Heart left ventricle (tissue), 16 donors: ENCODE measurements around the gene CDH26. TPM values are rescaled to one million over a fixed set of nuclear protein-coding genes. Genes with fewer than 3 reads are reported as not detected.

Source experiments
- ATAC-seq, 4 donors: fragments of 200-7000 bp; cut with Tn5 transposase; one replicate each; pipeline ENCODE4 v1.9.1; 2020 to 2022; ENCODE audit warnings: moderate library complexity in 4 of 4, mild to moderate bottlenecking in 3 of 4, moderate number of reproducible peaks in 1 of 4
- DNase-seq, 5 donors: peaks; one replicate each; pipeline ENCODE4 v3.0.0-alpha.2; 2020
- H3K27ac ChIP-seq, 12 donors: fragments of 200-600 bp; sonication (generic) in 4 of 12; one replicate each; pipeline versions ENCODE4 v1.5.0 to v1.8.0; 2016 to 2022; ENCODE audit warnings: mild to moderate bottlenecking in 2 of 12
- H3K27me3 ChIP-seq, 9 donors: fragments of 200-600 bp; sonication (generic) in 2 of 9; one replicate each; pipeline versions ENCODE4 v1.5.1 to v1.8.0; 2016 to 2022; ENCODE audit warnings: mild to moderate bottlenecking in 3 of 9
- H3K36me3 ChIP-seq, 9 donors: fragments of 200-600 bp; sonication (generic) in 2 of 9; one replicate each; pipeline versions ENCODE4 v1.5.0 to v1.8.0; 2018 to 2022; ENCODE audit warnings: mild to moderate bottlenecking in 2 of 9
- H3K4me1 ChIP-seq, 12 donors: fragments of 200-600 bp; sonication (generic) in 4 of 12; one replicate each; pipeline versions ENCODE4 v1.5.0 to v1.8.0; 2016 to 2022; ENCODE audit warnings: mild to moderate bottlenecking in 3 of 12
- H3K4me3 ChIP-seq, 12 donors: fragments of 200-600 bp; sonication (generic) in 4 of 12; one replicate each; pipeline versions ENCODE4 v1.5.0 to v1.8.0; 2017 to 2022; ENCODE audit warnings: mild to moderate bottlenecking in 9 of 12, moderate library complexity in 4 of 12
- H3K9me3 ChIP-seq, 12 donors: fragments of 200-600 bp; sonication (generic) in 4 of 12; one replicate each; pipeline versions ENCODE4 v1.5.0 to v1.8.0; 2016 to 2022; ENCODE audit warnings: mild to moderate bottlenecking in 1 of 12
- CTCF ChIP-seq, 12 donors: fragments of 200-600 bp; sonication (generic) in 4 of 12; IDR thresholded peaks; one replicate each; pipeline versions ENCODE4 v1.5.0 to v1.8.0; 2018 to 2022; ENCODE audit warnings: antibody characterized with exemption in 12 of 12, mild to moderate bottlenecking in 5 of 12
- POLR2A ChIP-seq, 2 donors: fragments of 450-650 bp; IDR thresholded peaks; one replicate each; pipeline ENCODE4 v1.6.1; 2017; ENCODE audit warnings: antibody characterized with exemption in 2 of 2, mild to moderate bottlenecking in 2 of 2, moderate library complexity in 2 of 2
- WGBS, 4 donors: extraction: QIAGEN DNeasy Blood & Tissue Kit in 2 of 4; methylation state at CpG; one replicate each; pipeline versions ENCODE4 v1.1.5 to v1.1.7; 2013 to 2018; 5-methylcytosine and 5-hydroxymethylcytosine counted together
- intact Hi-C, 10 donors: fragments of 100-400 bp; cut with DNase I; formaldehyde crosslinking; loops; one replicate each; pipeline versions ENCODE4 v1.11.1 to v1.14.2; 2022
- polyA plus RNA-seq, 2 donors: library from polyadenylated mRNA; stranded (reverse); fragments of 200-250 nt; gene quantifications; one replicate each; pipeline ENCODE4 v1.2.3, GENCODE V29; 2013
- total RNA-seq, 9 donors: library from RNA; depleted of rRNA in 2 of 9; stranded (reverse); fragments of >200 nt in 2 of 9; fragmentation: NEBNext Ultra II Directional in 3 of 9; extraction: Animal tissue kit (Norgen Biotek cat#: 25700) in 3 of 9; gene quantifications; one replicate each; pipeline versions ENCODE4 v1.1.0 to v1.2.4, GENCODE V29; 2016 to 2023
- donor health status: ischemic (EF 13 %, LVEDD 7.1; RV severe dilation, severe dysfunction).
- donor health status: healthy with polysubstance abuse.
- donor health status: DM: no; HTN: yes; CAD: no.
- donor health status: DM: no; HTN: no; CAD: no.
- donor health status: ischemic (EF 25% LVEDD 6.9; RV normal size, moderate dysfunction).
- donor health status: ischemic (EF 25% LVEDD 5.7; RV mildly dilated, moderate dysfunction).
- donor health status: healthy.
- donor health status: DM: yes; HTN: yes; CAD: no.
- donor health status: ischemic (EF 35%, LVEDD 5.7; RV mildly dilated, moderate dysfunction).
- donor health status: nonischemic (EF 11% LVEDD 7.7; RV severe dilation, severe dysfunction).
- donor health status: DM: yes; HTN: yes; CAD: no.
- donor health status: PGD.
- donor health status: ischemic (EF 29% LVEDD 5.4; RV normal size, mild dysfunction).
- donor health status: nonischemic (EF 23%, LVEDD 6.1; RV moderate dilation, normal function).

CDH26 gene
- total and polyA plus RNA-seq, 11 donors = 0.30 to 2.0 (median 0.98) TPM

DNA sequence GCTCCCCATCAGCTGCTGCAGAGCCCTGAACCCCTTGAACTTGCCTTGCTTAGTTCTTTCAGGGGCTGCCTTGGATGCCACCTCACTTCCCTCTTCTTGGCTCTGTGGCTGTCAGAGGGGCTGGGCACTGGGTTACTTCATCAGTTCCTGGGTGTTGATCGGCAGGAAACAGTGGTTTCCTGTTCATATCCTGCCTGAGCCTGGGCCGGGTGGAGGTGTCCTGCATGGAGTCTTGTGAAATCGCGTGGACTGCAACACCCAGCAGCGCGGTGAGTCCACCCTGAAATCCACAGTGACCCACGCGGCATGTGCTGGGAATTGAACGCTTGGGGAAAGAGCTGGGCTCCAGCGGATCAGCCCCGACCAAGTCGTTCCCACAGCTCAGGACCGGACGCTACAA, 97.5 kb downstream of the CDH26 start:
- intact Hi-C loops = loop anchor here in 8 of 10 donors (2.0 to 10.0 kb wide), 14 partner anchors 111 to 1842 kb away; partner anchors contain the start of genes FAM217B (in 1 of the 8) and PPP1R3D (in 1 of the 8)
- ATAC-seq = peak in 3 of 4 donors; percentile 38 to 76 (median 49)
- Histone ChIP-seq H3K27me3 (peaks cover 0 to 11% (median under 1%) of the 10 kb centered on the region in 9 donors), H3K36me3 (no peaks in the 10 kb centered on the region), H3K9me3 (no peaks in the 10 kb centered on the region), H3K4me3 (peak overlapping the region in 5 of 12 donors; percentile 7 to 50 (median 19)), H3K27ac (peak overlapping the region in 1 of 12 donors; percentile 80), H3K4me1 (peaks cover 0 to 57% (median 15%) of the 10 kb centered on the region in 12 donors)
- TF ChIP-seq CTCF (IDR thresholded peaks at IDR 0.05) (no peak), POLR2A (IDR thresholded peaks at IDR 0.05) (no peak)
- WGBS, 4 donors = 58 to 86% (median 66%) methylated on average over 12 to 14 of the region's 14 CpGs
- DNase-seq = peak; percentile 29 to 78 (median 68)

- intact Hi-C loops = loop anchor here in 8 of 10 donors (2.0 to 10.0 kb wide), 14 partner anchors 112 to 1841 kb away; partner anchors contain the start of genes FAM217B (in 1 of the 8) and PPP1R3D (in 1 of the 8)
- DNase-seq (no peak), ATAC-seq (no peak)
- no peak for TF ChIP-seq CTCF (IDR thresholded peaks at IDR 0.05)
- no peak for TF ChIP-seq POLR2A (IDR thresholded peaks at IDR 0.05)
- Histone ChIP-seq H3K27ac (peak overlapping the region in 1 of 12 donors; percentile 80), H3K9me3 (no peaks in the 10 kb centered on the region), H3K27me3 (peaks cover 0 to 10% (median 0%) of the 10 kb centered on the region in 9 donors), H3K4me1 (peaks cover 0 to 57% (median 15%) of the 10 kb centered on the region in 12 donors), H3K36me3 (no peaks in the 10 kb centered on the region), H3K4me3 (peak overlapping the region in 3 of 12 donors; percentile 19 to 50 (median 23))
- 79 to 82% (median 80%) methylated on average over 5 of the region's 5 CpGs for WGBS, 4 donors
These were observed 98.3 kb downstream of the CDH26 start for GRCh38 chr20:60056407-60057122.

DNA sequence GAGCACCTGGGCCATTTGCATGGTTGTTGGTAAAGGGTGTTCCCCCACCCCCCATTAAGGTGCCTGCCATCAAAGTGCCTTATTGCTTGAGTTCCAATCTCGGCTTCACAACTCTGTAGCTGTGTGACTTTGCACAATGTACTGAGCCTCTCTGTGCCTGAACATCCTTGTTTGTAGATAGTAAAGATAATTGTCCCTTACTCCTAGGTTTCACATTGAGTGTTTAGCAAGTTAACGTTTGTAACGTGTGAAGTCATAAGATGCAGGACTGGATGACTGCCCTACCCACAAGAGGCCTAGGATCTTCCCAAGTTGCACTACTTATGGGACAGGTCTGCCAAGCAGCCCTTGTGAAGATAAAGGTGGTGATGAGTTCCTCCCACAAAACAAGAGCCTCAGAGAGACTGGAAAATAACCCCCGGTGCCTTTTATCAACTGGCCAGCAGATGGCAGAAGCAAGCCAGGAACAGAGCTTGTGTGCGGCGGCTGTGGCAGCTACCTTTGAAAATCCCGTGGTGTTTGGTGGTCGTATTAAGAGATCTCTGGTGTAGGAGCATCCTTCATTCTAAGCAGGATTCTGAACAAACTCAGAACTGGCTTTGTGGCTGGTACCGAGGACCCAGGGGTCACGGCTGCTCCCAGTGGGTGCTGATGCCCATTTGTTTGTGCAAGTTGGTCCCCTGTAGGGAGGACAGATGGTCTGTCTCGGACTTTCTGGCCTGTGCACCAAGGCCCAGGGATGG, 99.1 kb downstream of the CDH26 start:
- Histone ChIP-seq H3K9me3 (no peaks in the 10 kb centered on the region), H3K27ac (peak overlapping the region in 2 of 12 donors; percentile 26 to 80), H3K4me1 (peaks cover 0 to 57% (median 17%) of the 10 kb centered on the region in 12 donors), H3K27me3 (peaks cover 0 to 4% (median 0%) of the 10 kb centered on the region in 9 donors), H3K4me3 (peak overlapping the region in 1 of 12 donors; percentile 50), H3K36me3 (no peaks in the 10 kb centered on the region)
- intact Hi-C loops = loop anchor here in 8 of 10 donors (2.0 to 10.0 kb wide), 14 partner anchors 112 to 1840 kb away; partner anchors contain the start of genes FAM217B (in 1 of the 8) and PPP1R3D (in 1 of the 8)
- DNase-seq (peak; percentile 56 to 73 (median 65)), ATAC-seq (peak in 3 of 4 donors; percentile 44 to 61 (median 58))
- no peak for TF ChIP-seq POLR2A (IDR thresholded peaks at IDR 0.05)
- TF ChIP-seq CTCF (IDR thresholded peaks at IDR 0.05) = peak; percentile 77 to 91 (median 86)
- 15 to 26% (median 18%) methylated on average over 11 of the region's 11 CpGs for WGBS, 4 donors
